GM21381 (cell line): ENCODE data around the gene SLC35A2.
A peak's percentile ranks its signal among the peaks of the same experiment; 100 is the strongest.
"Not testable (repeated sequence)": the region's sequence is repeated elsewhere in the genome, so short reads cannot be mapped to it uniquely, and the experiment has no call there.

Experiments used
- ATAC-seq: cut with Tn5 transposase; IDR thresholded peaks from one replicate; pipeline ENCODE4 v1.9.1; 2021; ENCODE audit warnings: mild to moderate bottlenecking, moderate library complexity; ENCODE audit not compliant: unreplicated experiment

Gene SLC35A2

DNA sequence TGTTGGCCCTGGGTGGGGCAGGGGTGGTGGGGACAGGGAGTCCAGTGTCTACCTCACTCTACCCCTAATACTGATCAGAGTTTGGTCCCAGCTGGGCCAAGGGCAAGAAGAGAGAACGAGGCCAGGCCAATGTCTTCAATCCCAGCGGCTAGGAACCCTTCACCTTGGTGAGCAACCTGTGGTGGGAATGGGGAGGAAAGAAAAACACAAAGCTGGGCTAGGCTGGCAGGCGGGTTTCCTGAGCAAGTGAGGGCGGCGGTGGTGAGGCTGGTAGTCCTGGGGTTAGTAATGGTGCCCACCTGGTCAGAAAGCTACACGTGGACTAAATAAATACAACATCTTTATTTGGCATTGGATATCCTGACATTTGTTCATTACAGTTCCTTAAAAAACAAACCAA, 8.2 kb downstream of the SLC35A2 start:
- no peak for ATAC-seq

DNA sequence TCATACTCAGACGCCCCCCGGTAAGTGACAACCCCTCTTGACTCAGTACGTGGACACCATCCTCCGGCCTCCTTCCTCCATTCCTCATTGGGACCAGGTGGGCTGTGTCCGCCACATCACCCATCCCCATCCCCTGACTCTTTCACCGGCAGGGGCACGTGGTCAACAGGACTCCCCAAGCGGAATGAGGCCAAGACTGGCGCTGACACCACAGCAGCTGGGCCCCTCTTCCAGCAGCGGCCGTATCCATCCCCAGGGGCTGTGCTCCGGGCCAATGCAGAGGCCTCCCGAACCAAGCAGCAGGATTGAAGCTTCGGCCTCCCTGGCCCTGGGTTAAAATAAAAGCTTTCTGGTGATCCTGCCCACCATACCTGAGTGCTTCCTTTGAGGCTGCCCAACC, 8.7 kb downstream of the SLC35A2 start:
- ATAC-seq, result no peak

DNA sequence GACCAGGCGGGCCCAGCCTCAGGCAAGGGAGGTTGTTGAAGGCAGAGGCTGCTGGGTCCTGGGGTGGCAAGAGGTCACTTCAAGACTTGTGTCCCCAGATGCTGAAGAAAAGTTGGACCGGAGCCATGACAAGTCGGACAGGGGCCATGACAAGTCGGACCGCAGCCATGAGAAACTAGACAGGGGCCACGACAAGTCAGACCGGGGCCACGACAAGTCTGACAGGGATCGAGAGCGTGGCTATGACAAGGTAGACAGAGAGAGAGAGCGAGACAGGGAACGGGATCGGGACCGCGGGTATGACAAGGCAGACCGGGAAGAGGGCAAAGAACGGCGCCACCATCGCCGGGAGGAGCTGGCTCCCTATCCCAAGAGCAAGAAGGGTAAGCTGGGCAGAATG, 9.3 kb downstream of the SLC35A2 start:
- ATAC-seq, result no peak

- ATAC-seq, result no peak
Observed at GRCh38 chrX:48901069-48901468, 10.4 kb downstream of the SLC35A2 start.

GRCh38 chrX:48899078-48899410, 12.4 kb downstream of the SLC35A2 start:
- no peak for ATAC-seq

DNA sequence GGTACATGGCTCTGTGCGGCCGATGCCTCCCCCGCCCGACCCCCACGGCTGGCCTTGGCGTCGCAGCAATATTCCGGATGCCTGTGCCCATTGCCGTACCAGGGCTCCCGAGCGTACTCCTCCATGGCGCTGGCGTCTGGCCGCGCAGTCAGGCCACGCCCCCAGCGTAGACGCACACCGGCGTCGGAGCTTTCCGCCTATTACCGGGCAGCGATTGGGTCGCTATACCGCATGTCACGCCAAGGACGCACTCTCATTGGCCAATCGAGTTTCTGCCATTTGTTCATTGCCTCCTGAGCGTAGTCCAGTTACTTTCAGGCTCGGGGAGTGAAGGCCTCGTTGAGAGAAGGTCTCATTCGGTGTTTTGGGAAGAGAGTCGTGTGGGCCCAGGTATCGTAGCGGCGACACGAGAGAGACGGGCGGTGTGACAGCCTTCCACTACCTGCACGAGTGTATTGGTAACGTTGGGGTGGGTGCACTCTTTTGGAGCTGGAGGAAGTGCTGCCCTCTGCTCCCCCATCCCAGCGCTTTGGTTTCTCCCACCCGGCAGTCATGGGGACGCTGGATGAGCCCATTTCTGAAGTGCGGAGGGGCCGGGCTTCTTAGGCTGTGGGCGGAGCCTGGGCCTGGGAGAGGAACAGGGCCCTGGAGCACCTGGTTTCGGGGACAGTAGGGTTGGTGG, 13.7 kb downstream of the SLC35A2 start, which contains the start of the genes PQBP1 and TIMM17B:
TSS of gene PQBP1 (plus strand) at position 306 of the 682 bp plus-strand sequence. CDS start 580 bp downstream, outside the sequence.
TSS of gene TIMM17B (minus strand) at position 144 of the 682 bp plus-strand sequence. CDS start at position 125, 19 bp downstream.
- ATAC-seq, result peak; percentile 90

DNA sequence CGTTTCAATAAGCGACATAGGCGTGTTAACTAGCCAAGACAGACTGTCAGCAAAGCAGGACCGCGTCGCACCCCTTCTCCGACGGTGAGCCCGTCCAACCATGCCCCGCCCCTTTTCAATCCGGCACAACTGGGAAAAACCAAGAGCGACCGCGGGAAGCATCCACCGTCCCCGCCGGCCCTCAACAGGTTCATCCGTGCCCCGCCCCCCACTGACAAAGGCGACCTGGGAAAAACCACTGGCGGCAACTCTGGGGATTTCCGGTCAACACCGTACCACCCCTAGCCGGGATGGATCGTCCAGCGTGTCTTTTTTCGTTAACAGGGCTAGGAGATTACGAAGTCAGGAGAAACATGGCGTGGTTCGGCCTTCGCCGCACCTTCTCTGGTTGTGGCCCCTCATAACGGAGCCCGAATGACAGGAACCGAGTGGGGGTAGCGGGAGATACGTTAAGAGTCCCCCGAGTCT, 14.3 kb downstream of the SLC35A2 start:
- ATAC-seq, result peak; percentile 16

- ATAC-seq, result no peak
Observed at GRCh38 chrX:48896611-48897011, 14.8 kb downstream of the SLC35A2 start.

- no peak for ATAC-seq
Observed at GRCh38 chrX:48894891-48895290, 16.6 kb downstream of the SLC35A2 start.

- ATAC-seq, result no peak
Observed at GRCh38 chrX:48893556-48894348, 17.7 kb downstream of the SLC35A2 start.

DNA sequence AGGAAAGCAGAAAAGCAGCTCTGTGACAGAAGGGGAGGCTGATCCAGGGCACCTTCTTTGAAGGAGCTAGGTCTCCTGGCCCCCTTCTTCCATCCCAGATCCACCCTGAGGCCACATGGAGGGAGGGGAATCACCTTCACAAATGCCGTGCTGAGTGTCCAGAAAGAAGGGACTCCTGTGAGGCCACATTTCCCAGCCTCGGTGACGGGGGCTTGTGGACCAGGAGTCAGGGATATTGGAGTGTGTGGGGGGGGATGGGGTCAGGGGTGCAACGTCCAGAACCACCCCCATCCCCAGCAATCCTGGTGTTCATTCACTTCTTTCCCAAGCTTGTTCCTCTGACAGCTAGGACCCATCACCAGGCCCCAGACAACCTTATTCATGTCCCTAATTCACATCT, 18.6 kb downstream of the SLC35A2 start:
- no peak for ATAC-seq

DNA sequence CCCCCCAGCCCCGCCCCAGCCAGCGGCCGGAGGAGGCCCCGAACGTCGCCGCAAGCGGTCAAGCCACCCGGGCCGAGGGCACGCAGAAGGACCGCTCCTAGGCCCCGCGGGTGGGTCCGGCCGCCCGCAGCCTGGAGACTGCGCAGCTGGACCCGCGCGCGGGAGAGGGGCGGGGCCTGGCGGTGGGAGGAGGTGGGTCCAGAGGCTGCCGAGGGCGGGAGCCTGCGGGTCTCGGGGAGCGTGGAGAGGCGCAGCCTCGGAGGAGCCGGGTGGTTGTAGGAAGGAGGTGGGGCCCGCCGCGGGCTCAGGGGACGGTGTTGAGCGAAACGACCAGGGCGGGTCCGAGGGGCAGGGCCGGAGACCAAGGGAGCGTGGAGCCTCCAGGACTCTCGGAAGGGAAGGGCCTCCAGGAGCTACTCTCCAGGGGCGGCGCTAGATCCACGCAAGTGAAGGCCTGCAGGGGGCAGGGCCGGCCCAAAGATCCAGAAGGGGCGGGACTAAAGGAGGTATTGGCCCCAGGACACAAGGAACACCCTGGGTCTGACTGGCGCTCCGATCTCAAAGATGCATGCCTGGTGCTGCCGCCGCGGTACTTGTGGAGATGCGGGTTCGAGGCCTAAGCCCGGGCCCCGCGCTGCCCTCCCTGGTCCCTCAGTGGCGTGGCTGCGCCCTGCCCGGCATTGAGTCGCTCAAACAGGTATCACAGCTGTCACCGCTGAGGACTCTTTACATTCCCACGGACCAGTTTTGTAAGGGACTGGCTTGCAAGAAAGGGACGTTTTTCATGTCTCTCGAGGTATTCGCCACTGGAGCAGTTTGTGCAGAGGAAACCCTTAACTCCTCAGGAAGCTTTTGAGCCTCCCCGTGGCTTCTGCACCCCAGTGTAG, 19.8 kb downstream of the SLC35A2 start:
- ATAC-seq, result peak; percentile 80

DNA sequence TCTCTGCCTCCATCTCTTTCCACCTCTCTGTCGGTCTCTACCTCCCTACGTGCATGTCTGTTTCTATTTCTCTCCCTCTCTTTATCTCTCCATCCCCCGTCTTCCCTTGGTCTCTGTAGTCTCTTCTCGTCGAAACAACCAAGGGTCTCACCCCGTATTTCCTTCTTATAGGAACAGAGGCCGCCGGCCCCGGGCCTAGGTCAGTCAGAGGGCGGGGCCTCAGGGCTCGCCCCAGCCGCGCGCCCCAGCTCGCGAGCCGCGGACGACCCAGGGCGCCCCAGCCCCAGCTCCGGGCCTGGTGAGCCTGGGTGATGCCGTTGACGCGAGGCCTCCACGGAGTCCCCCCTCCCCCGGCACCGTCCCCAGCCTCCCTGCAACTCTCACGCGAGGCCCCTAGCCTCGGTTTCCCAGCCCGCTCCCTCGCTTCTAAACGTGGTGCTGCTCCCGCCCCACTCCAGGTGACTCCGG, 20.5 kb downstream of the SLC35A2 start:
- ATAC-seq, result peak; percentile 27

GRCh38 chrX:48890296-48890925, 21.0 kb downstream of the SLC35A2 start:
- no peak for ATAC-seq

- ATAC-seq, result not testable (repeated sequence)
Observed at GRCh38 chrX:48886586-48886985, 24.9 kb downstream of the SLC35A2 start.

DNA sequence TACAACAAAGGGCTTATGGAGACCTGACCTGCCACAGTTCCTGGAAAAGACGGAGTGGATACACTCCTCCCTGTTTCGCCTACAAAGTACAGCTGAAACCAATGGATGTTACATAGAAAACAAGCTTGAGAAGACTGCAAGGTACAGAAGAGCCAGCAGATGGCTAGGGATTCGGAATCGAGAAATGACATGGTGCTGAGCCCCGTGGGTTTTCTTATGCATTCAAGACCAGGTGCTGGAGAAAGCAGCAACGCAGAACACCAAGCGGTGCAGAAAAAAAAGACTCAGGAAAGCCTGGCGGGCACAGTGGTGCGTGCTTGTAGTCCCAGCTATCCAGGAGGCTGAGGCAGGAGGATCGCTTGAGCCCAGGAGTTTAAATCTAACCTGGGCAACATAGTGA, 27.7 kb downstream of the SLC35A2 start:
- ATAC-seq, result no peak

GRCh38 chrX:48876944-48877343, 34.5 kb downstream of the SLC35A2 start:
- not testable (repeated sequence) for ATAC-seq

DNA sequence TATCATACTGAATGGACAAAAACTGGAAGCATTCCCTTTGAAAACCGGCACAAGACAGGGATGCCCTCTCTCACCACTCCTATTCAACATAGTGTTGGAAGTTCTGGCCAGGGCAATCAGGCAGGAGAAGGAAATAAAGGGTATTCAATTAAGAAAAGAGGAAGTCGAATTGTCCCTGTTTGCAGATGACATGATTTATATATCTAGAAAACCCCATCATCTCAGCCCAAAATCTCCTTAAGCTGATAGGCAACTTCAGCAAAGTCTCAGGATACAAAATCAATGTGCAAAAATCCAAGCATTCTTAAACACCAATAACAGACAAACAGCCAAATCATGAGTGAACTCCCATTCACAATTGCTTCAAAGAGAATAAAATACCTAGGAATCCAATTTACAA, 39.4 kb downstream of the SLC35A2 start:
- ATAC-seq, result not testable (repeated sequence)

DNA sequence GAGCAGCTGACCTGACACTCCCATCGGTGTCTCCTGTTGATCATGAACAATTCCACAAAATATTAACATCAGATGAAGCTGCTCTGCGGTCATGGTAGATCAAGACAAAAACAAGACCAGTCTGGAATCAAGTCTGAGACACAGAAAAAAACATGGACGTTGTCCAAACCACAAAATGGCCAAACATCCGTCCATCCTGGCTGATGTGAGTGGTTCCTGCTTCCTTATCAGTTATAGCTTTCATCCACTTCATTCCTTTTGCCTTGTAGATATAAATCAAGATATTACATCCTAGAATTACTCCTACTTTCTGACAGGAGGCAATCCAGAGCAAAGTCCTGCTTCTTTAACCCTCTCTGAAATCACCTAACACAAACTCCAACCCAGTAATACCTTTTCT, 47.2 kb downstream of the SLC35A2 start:
- no peak for ATAC-seq

- no peak for ATAC-seq
Observed at GRCh38 chrX:48854898-48855297, 56.5 kb downstream of the SLC35A2 start.
